AG04449 (cell line): ENCODE measurements around the gene WDR54.

Source experiments
- CTCF ChIA-PET: fragments of 350-600 bp; formaldehyde crosslinking; extraction: SDS; loops from one replicate; lab custom pipeline; 2021; ENCODE audit warnings: antibody characterized with exemption; lab: Yijun Ruan, JAX
- POLR2A ChIA-PET: fragments of 400-600, 350-600 bp; formaldehyde crosslinking; extraction: SDS; loops from one replicate; lab custom pipeline; 2020; ENCODE audit warnings: antibody characterized with exemption, inconsistent platforms; lab: Yijun Ruan, JAX
- DNase-seq: peaks from one replicate; pipeline ENCODE4 v3.0.0-alpha.2; 2010; ENCODE audit warnings: low read depth, low spot score
- H3K4me3 ChIP-seq: 2 replicates; pipeline ENCODE4 v1.5.1; 2011; ENCODE audit warnings: low read depth, mild to moderate bottlenecking, control low read depth, low read length
- CTCF ChIP-seq: IDR thresholded peaks from one replicate; pipeline ENCODE4 v1.5.1; 2011; ENCODE audit warnings: mild to moderate bottlenecking, moderate library complexity, low read length, control low read depth, inconsistent platforms; ENCODE audit not compliant: insufficient read depth; ENCODE audit errors: missing control alignments

Gene WDR54

GRCh38 chr2:74401891-74402290 is 19.6 kb upstream of the WDR54 start:
- no peak overlapping the region for H3K4me3 ChIP-seq
- ChIA-PET POLR2A (interaction anchor here (0.6 kb wide), 1 partner anchor 53 kb away, joined by 3 read pairs; the partner anchor contains the start of gene INO80B), CTCF (interaction anchor here (0.9 to 4.0 kb wide), 5 partner anchors 11 to 152 kb away, joined by 3 to 62 read pairs (median 22); no protein-coding TSS in a partner anchor)
- no peak for TF ChIP-seq CTCF
- DNase-seq = no peak

- ChIA-PET CTCF (no interaction called here), POLR2A (no interaction called here)
- H3K4me3 ChIP-seq = no peak overlapping the region
- TF ChIP-seq CTCF = no peak
- no peak for DNase-seq
Observed at GRCh38 chr2:74406035-74406434, 15.5 kb upstream of the WDR54 start.

GRCh38 chr2:74407682-74408081 is 13.8 kb upstream of the WDR54 start:
- no peak overlapping the region for H3K4me3 ChIP-seq
- no peak for TF ChIP-seq CTCF
- POLR2A ChIA-PET = no interaction called here
- CTCF ChIA-PET = interaction anchor here (0.9 to 1.6 kb wide), 5 partner anchors 9 to 158 kb away, joined by 3 to 4 read pairs (median 3); no protein-coding TSS in a partner anchor
- no peak for DNase-seq

GRCh38 chr2:74413001-74413698 is 8.4 kb upstream of the WDR54 start:
- TF ChIP-seq CTCF = no peak
- DNase-seq = no peak
- ChIA-PET POLR2A (no interaction called here), CTCF (interaction anchor here (0.8 to 2.4 kb wide), 4 partner anchors 8 to 22 kb away, joined by 3 to 12 read pairs (median 6); partner anchors contain the start of genes C2orf81 and WDR54)
- H3K4me3 ChIP-seq = no peak overlapping the region

- POLR2A ChIA-PET = no interaction called here
- no peak overlapping the region; the same call in 1 of the 2 replicates for H3K4me3 ChIP-seq
- no peak for DNase-seq
- no peak for TF ChIP-seq CTCF
- CTCF ChIA-PET = interaction anchor here (1.1 to 2.4 kb wide), 3 partner anchors 13 to 165 kb away, joined by 3 to 12 read pairs (median 8); no protein-coding TSS in a partner anchor
Observed at GRCh38 chr2:74414441-74414840, 7.1 kb upstream of the WDR54 start.
